ENCODE data around the gene LRBA. TPM values are rescaled to one million over a fixed set of nuclear protein-coding genes. Genes with fewer than 3 reads are reported as not detected.
A peak's percentile ranks its signal among the peaks of the same experiment; 100 is the strongest.

Gene LRBA
- total and polyA plus RNA-seq, 9 of the 15 experiments (the other 6 are each of a cell fraction or from before 2014, with no cell fraction given), result 24.2 to 88.7 (median 59.7) TPM

DNA sequence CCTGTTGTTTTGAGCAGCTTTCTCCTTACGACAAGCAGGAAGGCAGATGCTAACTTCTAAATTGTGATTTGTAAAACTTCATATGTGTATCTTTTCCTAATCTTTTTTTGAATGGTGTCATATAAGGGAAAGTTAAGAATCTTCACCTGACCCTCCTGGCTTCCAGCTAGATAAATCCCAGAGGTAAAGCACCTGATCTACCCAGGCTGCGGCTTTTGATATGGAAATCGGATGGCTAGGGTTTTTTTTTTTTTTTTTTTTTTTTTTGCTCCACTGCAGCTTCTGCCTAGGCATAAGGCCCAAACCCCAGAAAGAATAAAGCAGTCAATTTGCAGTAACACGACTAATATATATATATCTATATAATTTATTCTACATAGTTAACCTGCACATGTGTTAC is 423.2 kb downstream of the LRBA start:
- no peaks in the 10 kb centered on the region for H3K9me1 ChIP-seq (ENCODE audit: control insufficient read depth, insufficient read depth, low read length)
- intact Hi-C loops (cut with micrococcal nuclease) (loop anchor here (5.0 kb wide), 1 partner anchor 100 kb away; no protein-coding TSS in a partner anchor), in situ Hi-C loops (cut with MboI) (no loop called here)
- DNase-seq (ENCODE audit: extremely low read depth in 1 of 4, low spot score in 3 of 4) (no peak), FAIRE-seq (no peak), ATAC-seq (no peak)
- POLR2A ChIA-PET, result interaction anchor here (1.2 kb wide), 1 partner anchor 17 kb away, joined by 5 read pairs; no protein-coding TSS in a partner anchor
- H3K9me3 ChIP-seq (replicated peaks; ENCODE audit: control insufficient read depth, insufficient read depth, low read depth, low read length), result no peaks in the 10 kb centered on the region
- TF ChIP-seq ZFX (CRISPR knock-in tag; IDR thresholded peaks at IDR 0.05) (no peak), LARP7 (IDR thresholded peaks at IDR 0.05) (no peak), ZNF253 (CRISPR knock-in tag; conservative IDR thresholded peaks at IDR 0.05) (no peak), NONO (IDR thresholded peaks at IDR 0.05; ENCODE audit: low read depth in 2 of 2, low read length in 1 of 2) (no peak)
- H3K79me2 ChIP-seq (ENCODE audit: control insufficient read depth, insufficient read depth, low read length), result no peaks in the 10 kb centered on the region
- 86% methylated on average over 4 of the region's 4 CpGs for WGBS (ENCODE audit: insufficient coverage, low coverage, missing lambda C conversion rate)
- no peaks in the 10 kb centered on the region for H3K4me1 ChIP-seq (replicated peaks in 1 of 2; ENCODE audit: control insufficient read depth in 2 of 2, insufficient read depth in 2 of 2, low read length in 2 of 2)
- no peak overlapping the region for H3K9ac ChIP-seq (ENCODE audit: insufficient read depth in 1 of 2, low read depth in 2 of 2, low read length in 2 of 2)
- no peak overlapping the region for H3K4me2 ChIP-seq (ENCODE audit: insufficient read depth, low read length)
- peaks cover 29% of the 10 kb centered on the region; the same call in 1 of the 3 replicates for H3K36me3 ChIP-seq (ENCODE audit: control insufficient read depth, insufficient read depth, low read length)
- H3K27me3 ChIP-seq (ENCODE audit: control insufficient read depth in 2 of 2, insufficient read depth in 2 of 2, low read length in 2 of 2), result no peaks in the 10 kb centered on the region
- no peak overlapping the region for H3K27ac ChIP-seq (ENCODE audit: extremely low read depth, low read depth, low read length)
- BruUV-seq (replicated peaks), result no TSS peak
- H4K20me1 ChIP-seq (replicated peaks; ENCODE audit: control insufficient read depth, insufficient read depth, low read length), result no peaks in the 10 kb centered on the region
- H2AFZ ChIP-seq (ENCODE audit: low read depth, low read length), result no peak overlapping the region
- CTCF ChIA-PET (ENCODE audit: low intra/inter-chr PET ratio), result no interaction called here
- no peak overlapping the region for H3K4me3 ChIP-seq

DNA sequence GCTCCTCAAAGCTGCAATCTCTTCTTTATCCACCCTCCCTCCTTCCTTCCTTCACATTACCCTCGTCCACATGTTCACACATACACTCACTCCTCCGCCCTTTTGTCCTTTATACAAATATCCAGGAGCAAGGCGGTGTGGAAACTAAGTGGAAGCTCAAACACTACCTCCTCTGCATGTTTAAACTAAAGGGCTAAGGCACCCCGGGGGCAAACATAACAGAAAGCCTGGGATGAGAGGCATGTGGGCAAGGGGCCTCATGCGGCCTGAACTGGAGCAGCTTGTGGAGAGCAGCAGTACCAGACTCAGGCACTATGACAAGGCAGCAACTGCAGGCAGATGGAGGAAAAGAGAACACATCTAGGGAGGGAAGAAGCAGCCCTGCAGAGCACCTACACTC is 423.7 kb downstream of the LRBA start:
- no peak overlapping the region for H3K4me3 ChIP-seq
- no peaks in the 10 kb centered on the region for H3K9me3 ChIP-seq (replicated peaks; ENCODE audit: control insufficient read depth, insufficient read depth, low read depth, low read length)
- in situ Hi-C loops (cut with MboI) (no loop called here), intact Hi-C loops (cut with micrococcal nuclease) (loop anchor here (5.0 kb wide), 1 partner anchor 99 kb away; no protein-coding TSS in a partner anchor)
- no peak overlapping the region for H3K4me2 ChIP-seq (ENCODE audit: insufficient read depth, low read length)
- H3K9me1 ChIP-seq (ENCODE audit: control insufficient read depth, insufficient read depth, low read length), result no peaks in the 10 kb centered on the region
- no peaks in the 10 kb centered on the region for H3K4me1 ChIP-seq (replicated peaks in 1 of 2; ENCODE audit: control insufficient read depth in 2 of 2, insufficient read depth in 2 of 2, low read length in 2 of 2)
- no peaks in the 10 kb centered on the region for H3K79me2 ChIP-seq (ENCODE audit: control insufficient read depth, insufficient read depth, low read length)
- ATAC-seq (peak; percentile 71), FAIRE-seq (no peak), DNase-seq (ENCODE audit: extremely low read depth in 1 of 4, low spot score in 3 of 4) (no peak)
- POLR2A ChIA-PET, result no interaction called here
- no peaks in the 10 kb centered on the region for H3K27me3 ChIP-seq (ENCODE audit: control insufficient read depth in 2 of 2, insufficient read depth in 2 of 2, low read length in 2 of 2)
- H3K27ac ChIP-seq (ENCODE audit: extremely low read depth, low read depth, low read length), result 0 out of 3 replicates have a peak overlapping the region, but pooled peaks have one; percentile 12
- TF ChIP-seq, protein P1, sequence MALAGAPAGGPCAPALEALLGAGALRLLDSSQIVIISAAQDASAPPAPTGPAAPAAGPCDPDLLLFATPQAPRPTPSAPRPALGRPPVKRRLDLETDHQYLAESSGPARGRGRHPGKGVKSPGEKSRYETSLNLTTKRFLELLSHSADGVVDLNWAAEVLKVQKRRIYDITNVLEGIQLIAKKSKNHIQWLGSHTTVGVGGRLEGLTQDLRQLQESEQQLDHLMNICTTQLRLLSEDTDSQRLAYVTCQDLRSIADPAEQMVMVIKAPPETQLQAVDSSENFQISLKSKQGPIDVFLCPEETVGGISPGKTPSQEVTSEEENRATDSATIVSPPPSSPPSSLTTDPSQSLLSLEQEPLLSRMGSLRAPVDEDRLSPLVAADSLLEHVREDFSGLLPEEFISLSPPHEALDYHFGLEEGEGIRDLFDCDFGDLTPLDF (CRISPR knock-in tag; IDR thresholded peaks at IDR 0.05), result no peak
- TF ChIP-seq RAD51 (IDR thresholded peaks at IDR 0.05; ENCODE audit: borderline replicate concordance, low read depth) (no peak), NFIX (CRISPR knock-in tag; IDR thresholded peaks at IDR 0.05; ENCODE audit: low read depth) (no peak), CBFA2T3 (IDR thresholded peaks at IDR 0.05) (no peak)
- no peaks in the 10 kb centered on the region for H4K20me1 ChIP-seq (replicated peaks; ENCODE audit: control insufficient read depth, insufficient read depth, low read length)
- 70% methylated on average over 5 of the region's 5 CpGs for WGBS (ENCODE audit: insufficient coverage, low coverage, missing lambda C conversion rate)
- CTCF ChIA-PET (ENCODE audit: low intra/inter-chr PET ratio), result no interaction called here
- H2AFZ ChIP-seq (ENCODE audit: low read depth, low read length), result no peak overlapping the region
- peaks cover 29% of the 10 kb centered on the region; the same call in 1 of the 3 replicates for H3K36me3 ChIP-seq (ENCODE audit: control insufficient read depth, insufficient read depth, low read length)
- BruUV-seq (replicated peaks), result no TSS peak
- no peak overlapping the region; a peak in 1 of 4 replicates for H3K9ac ChIP-seq (ENCODE audit: insufficient read depth in 1 of 2, low read depth in 2 of 2, low read length in 2 of 2)

Measured in K562 (cell line).